ENCODE results near the gene PRR3. TPM values are rescaled to one million over a fixed set of nuclear protein-coding genes. Genes with fewer than 3 reads are reported as not detected.

Gene PRR3
- total and polyA plus RNA-seq, 2 of the 13 experiments (the other 11 are each of a cell fraction or from before 2014, with no cell fraction given) = 14.6 to 21.2 TPM

GRCh38 chr6:30570263-30570662 is 13.2 kb downstream of the PRR3 start (continued):
- no peak for TF ChIP-seq ZBTB8A (CRISPR knock-in tag; IDR thresholded peaks at IDR 0.05; ENCODE audit: borderline replicate concordance, low read depth)
- TF ChIP-seq ZFP36L1 (CRISPR knock-in tag; IDR thresholded peaks at IDR 0.05) = no peak
- TF ChIP-seq TOPORS (CRISPR knock-in tag; IDR thresholded peaks at IDR 0.05) = no peak
- peak; percentile 31; the same call in 1 of the 2 replicates for TF ChIP-seq TBX3 (IDR thresholded peaks at IDR 0.05; ENCODE audit: borderline replicate concordance)
- TF ChIP-seq ZNF687 (CRISPR knock-in tag; IDR thresholded peaks at IDR 0.05) = no peak
- TF ChIP-seq ZNF24 (IDR thresholded peaks at IDR 0.05) = no peak
- TF ChIP-seq ARHGAP35 (CRISPR knock-in tag; IDR thresholded peaks at IDR 0.05; ENCODE audit: borderline replicate concordance) = no peak
- TF ChIP-seq ZBTB40 (IDR thresholded peaks at IDR 0.05) = no peak
- no peak for TF ChIP-seq ZBTB40 (CRISPR knock-in tag; IDR thresholded peaks at IDR 0.05)
- no peak for TF ChIP-seq SOX6 (IDR thresholded peaks at IDR 0.05)
- peak; percentile 89 for TF ChIP-seq SOX6 (CRISPR knock-in tag; IDR thresholded peaks at IDR 0.05)
- TF ChIP-seq ATRX (CRISPR knock-in tag; IDR thresholded peaks at IDR 0.05; ENCODE audit: borderline replicate concordance) = no peak
- no peak for TF ChIP-seq JDP2 (CRISPR knock-in tag; IDR thresholded peaks at IDR 0.05; ENCODE audit: borderline replicate concordance)
- no peak for TF ChIP-seq ZNF83 (CRISPR knock-in tag; IDR thresholded peaks at IDR 0.05; ENCODE audit: borderline replicate concordance)
- TF ChIP-seq KDM5A (IDR thresholded peaks at IDR 0.05; ENCODE audit: borderline replicate concordance, low read length) = no peak
- 0 out of 2 replicates have a peak, but pooled peaks have one; percentile 17 for TF ChIP-seq MAZ (IDR thresholded peaks at IDR 0.05; ENCODE audit: borderline replicate concordance, low read depth, low read length)
- TF ChIP-seq MAZ (CRISPR knock-in tag; IDR thresholded peaks at IDR 0.05; ENCODE audit: low read depth) = no peak
- TF ChIP-seq FOXA1 (IDR thresholded peaks at IDR 0.05) = no peak
- TF ChIP-seq FOXA1 (CRISPR knock-in tag; IDR thresholded peaks at IDR 0.05) = 0 out of 2 replicates have a peak, but pooled peaks have one; percentile 31
- TF ChIP-seq SOX5 (CRISPR knock-in tag; IDR thresholded peaks at IDR 0.05; ENCODE audit: borderline replicate concordance) = peak; percentile 96
